ENCODE measurements around the gene CLEC2L. TPM values are rescaled to one million over a fixed set of nuclear protein-coding genes. Genes with fewer than 3 reads are reported as not detected.

CLEC2L gene
- total RNA-seq, 1 donor = not detected

DNA sequence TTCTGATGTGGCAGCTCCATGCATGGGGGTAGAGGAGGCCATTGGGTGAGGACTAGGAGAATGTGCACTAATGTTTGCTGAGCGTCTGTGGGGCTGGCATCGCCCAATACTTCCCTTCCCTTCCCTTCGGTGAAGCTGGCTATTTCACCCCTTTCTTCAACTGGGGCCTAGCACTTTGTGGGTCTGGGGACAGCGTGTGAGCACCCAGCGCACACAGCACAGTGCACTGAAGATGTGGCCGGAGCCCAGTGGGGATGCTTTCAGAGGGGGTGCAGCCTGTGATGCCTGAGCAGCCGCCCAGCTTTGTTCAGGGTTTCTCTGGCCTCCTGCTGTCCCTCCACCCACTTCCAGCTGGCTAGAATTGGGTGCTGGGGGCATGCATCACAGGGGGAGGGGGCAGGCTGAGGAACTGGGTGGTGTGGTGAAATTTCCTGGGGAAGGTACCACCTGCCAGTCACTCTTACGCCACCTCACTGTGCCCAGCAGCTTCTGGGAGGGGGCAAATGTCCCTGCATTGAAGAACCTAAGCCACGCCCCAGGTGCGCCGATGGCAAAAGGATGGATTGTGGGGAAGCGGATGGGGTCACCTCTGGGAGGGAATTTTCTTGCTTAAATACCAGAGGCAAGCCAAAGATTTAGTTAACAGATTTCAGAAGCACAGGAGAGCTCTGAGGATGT, 45.5 kb downstream of the CLEC2L start:
- no peak overlapping the region for H3K27ac ChIP-seq (ENCODE audit: low read depth, low read length)
- H3K4me2 ChIP-seq (ENCODE audit: insufficient read depth, low read length) = no peak overlapping the region
- DNase-seq (ENCODE audit: insufficient read length, low spot score, missing footprints) = peak; percentile 87
- peaks cover 36% of the 10 kb centered on the region for H3K36me3 ChIP-seq (ENCODE audit: insufficient read depth, low read length)
- H3K4me3 ChIP-seq (ENCODE audit: insufficient read depth, low read length) = no peak overlapping the region
- H2AFZ ChIP-seq (ENCODE audit: low read length) = no peak overlapping the region
- peaks cover 10% of the 10 kb centered on the region for H4K20me1 ChIP-seq (ENCODE audit: insufficient read depth, low read length)
- no peaks in the 10 kb centered on the region for H3K79me2 ChIP-seq (ENCODE audit: insufficient read depth, low read length)
- no peaks in the 10 kb centered on the region for H3K9me3 ChIP-seq (ENCODE audit: low read depth, low read length)
- TF ChIP-seq, protein P1, sequence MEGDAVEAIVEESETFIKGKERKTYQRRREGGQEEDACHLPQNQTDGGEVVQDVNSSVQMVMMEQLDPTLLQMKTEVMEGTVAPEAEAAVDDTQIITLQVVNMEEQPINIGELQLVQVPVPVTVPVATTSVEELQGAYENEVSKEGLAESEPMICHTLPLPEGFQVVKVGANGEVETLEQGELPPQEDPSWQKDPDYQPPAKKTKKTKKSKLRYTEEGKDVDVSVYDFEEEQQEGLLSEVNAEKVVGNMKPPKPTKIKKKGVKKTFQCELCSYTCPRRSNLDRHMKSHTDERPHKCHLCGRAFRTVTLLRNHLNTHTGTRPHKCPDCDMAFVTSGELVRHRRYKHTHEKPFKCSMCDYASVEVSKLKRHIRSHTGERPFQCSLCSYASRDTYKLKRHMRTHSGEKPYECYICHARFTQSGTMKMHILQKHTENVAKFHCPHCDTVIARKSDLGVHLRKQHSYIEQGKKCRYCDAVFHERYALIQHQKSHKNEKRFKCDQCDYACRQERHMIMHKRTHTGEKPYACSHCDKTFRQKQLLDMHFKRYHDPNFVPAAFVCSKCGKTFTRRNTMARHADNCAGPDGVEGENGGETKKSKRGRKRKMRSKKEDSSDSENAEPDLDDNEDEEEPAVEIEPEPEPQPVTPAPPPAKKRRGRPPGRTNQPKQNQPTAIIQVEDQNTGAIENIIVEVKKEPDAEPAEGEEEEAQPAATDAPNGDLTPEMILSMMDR (IDR thresholded peaks at IDR 0.05; ENCODE audit: extremely low read depth, low read depth, low read length) = no peak
- no peaks in the 10 kb centered on the region for H3K27me3 ChIP-seq (ENCODE audit: insufficient read depth, low read length)
- H3K4me1 ChIP-seq (ENCODE audit: insufficient read depth, low read length) = no peaks in the 10 kb centered on the region

DNA sequence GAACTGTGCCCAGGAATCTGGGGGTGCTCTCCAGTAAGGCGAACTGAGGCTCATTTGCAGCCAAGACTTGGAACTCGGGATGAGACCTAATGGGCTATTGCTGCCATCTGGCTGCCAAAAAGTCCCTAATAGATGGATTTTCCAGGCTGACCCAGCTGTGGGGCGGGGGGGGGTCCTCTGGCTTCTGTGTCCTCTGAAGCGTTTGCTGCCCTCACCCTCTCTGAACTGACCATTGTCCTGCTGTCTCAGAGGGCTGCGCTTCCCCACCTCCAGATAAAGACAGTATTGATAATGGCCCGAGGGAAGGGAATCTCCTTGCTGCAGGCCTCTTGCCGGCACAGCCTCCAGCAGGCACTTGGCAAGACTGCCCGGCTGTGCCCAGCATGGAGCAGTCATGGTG, 46.6 kb downstream of the CLEC2L start:
- Histone ChIP-seq H3K4me1 (ENCODE audit: insufficient read depth, low read length) (no peaks in the 10 kb centered on the region), H3K36me3 (ENCODE audit: insufficient read depth, low read length) (peaks cover 46% of the 10 kb centered on the region), H3K27me3 (ENCODE audit: insufficient read depth, low read length) (no peaks in the 10 kb centered on the region), H3K27ac (ENCODE audit: low read depth, low read length) (no peak overlapping the region), H3K79me2 (ENCODE audit: insufficient read depth, low read length) (no peaks in the 10 kb centered on the region), H4K20me1 (ENCODE audit: insufficient read depth, low read length) (peaks cover 10% of the 10 kb centered on the region), H3K4me2 (ENCODE audit: insufficient read depth, low read length) (no peak overlapping the region), H2AFZ (ENCODE audit: low read length) (no peak overlapping the region), H3K9me3 (ENCODE audit: low read depth, low read length) (no peaks in the 10 kb centered on the region), H3K4me3 (ENCODE audit: insufficient read depth, low read length) (no peak overlapping the region)
- TF ChIP-seq, protein P1 (IDR thresholded peaks at IDR 0.05; ENCODE audit: extremely low read depth, low read depth, low read length) = no peak
- DNase-seq (ENCODE audit: insufficient read length, low spot score, missing footprints) = no peak

DNA sequence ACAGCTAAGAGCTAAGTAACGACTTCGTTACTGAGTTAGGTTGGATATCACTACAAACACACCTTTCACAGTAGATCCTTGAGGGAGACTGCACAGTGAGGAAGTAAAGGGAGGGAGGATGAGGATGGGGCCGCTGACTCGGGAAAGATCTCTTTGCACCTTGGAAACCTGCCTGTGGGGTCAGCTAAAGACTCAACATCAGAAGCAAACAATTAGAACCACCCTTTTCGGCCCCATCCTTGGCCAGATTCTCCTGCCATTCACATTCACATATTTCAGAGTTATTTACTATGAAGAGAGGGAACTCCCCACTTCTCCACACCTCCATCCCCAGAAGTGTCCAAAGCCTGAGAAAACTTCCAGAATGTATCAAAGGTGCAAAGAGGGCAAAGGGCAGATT, 47.1 kb downstream of the CLEC2L start:
- no peaks in the 10 kb centered on the region for H3K9me3 ChIP-seq (ENCODE audit: low read depth, low read length)
- H3K4me1 ChIP-seq (ENCODE audit: insufficient read depth, low read length) = no peaks in the 10 kb centered on the region
- TF ChIP-seq, protein P1 (IDR thresholded peaks at IDR 0.05; ENCODE audit: extremely low read depth, low read depth, low read length) = no peak
- H3K27me3 ChIP-seq (ENCODE audit: insufficient read depth, low read length) = no peaks in the 10 kb centered on the region
- H3K36me3 ChIP-seq (ENCODE audit: insufficient read depth, low read length) = peaks cover 51% of the 10 kb centered on the region
- no peak overlapping the region for H3K27ac ChIP-seq (ENCODE audit: low read depth, low read length)
- H2AFZ ChIP-seq (ENCODE audit: low read length) = no peak overlapping the region
- no peaks in the 10 kb centered on the region for H3K79me2 ChIP-seq (ENCODE audit: insufficient read depth, low read length)
- no peak for DNase-seq (ENCODE audit: insufficient read length, low spot score, missing footprints)
- peaks cover 10% of the 10 kb centered on the region for H4K20me1 ChIP-seq (ENCODE audit: insufficient read depth, low read length)
- no peak overlapping the region for H3K4me3 ChIP-seq (ENCODE audit: insufficient read depth, low read length)
- no peak overlapping the region for H3K4me2 ChIP-seq (ENCODE audit: insufficient read depth, low read length)

DNA sequence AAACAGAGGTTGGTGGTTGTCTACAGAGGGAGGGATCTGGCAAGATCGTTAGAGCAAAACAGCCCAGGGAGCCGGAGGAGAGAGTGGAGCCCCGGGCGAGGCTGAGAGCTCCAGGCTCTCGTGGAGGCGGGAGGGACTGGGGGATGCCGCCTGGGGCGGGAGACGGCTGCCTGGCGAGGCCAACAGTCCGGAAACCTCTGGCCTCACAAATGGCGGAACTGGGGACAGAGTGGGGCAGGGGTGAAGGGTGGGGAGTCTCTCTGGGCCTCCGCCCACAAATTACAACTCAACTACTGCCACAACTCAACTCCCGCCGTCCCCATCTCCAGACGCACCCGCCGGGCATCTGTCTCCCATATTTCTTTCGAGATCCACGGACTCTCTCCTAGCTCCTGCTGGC, 47.7 kb downstream of the CLEC2L start:
- Histone ChIP-seq H3K4me2 (ENCODE audit: insufficient read depth, low read length) (no peak overlapping the region), H3K79me2 (ENCODE audit: insufficient read depth, low read length) (no peaks in the 10 kb centered on the region), H3K27ac (ENCODE audit: low read depth, low read length) (no peak overlapping the region), H3K4me3 (ENCODE audit: insufficient read depth, low read length) (no peak overlapping the region), H3K9me3 (ENCODE audit: low read depth, low read length) (no peaks in the 10 kb centered on the region), H3K4me1 (ENCODE audit: insufficient read depth, low read length) (no peaks in the 10 kb centered on the region), H2AFZ (ENCODE audit: low read length) (no peak overlapping the region), H3K36me3 (ENCODE audit: insufficient read depth, low read length) (peaks cover 52% of the 10 kb centered on the region), H3K27me3 (ENCODE audit: insufficient read depth, low read length) (no peaks in the 10 kb centered on the region), H4K20me1 (ENCODE audit: insufficient read depth, low read length) (peaks cover 8% of the 10 kb centered on the region)
- TF ChIP-seq, protein P1 (IDR thresholded peaks at IDR 0.05; ENCODE audit: extremely low read depth, low read depth, low read length) = no peak
- no peak for DNase-seq (ENCODE audit: insufficient read length, low spot score, missing footprints)

Data from osteoblast (primary cell).